ENCODE results near the gene INTS11.
A peak's percentile ranks its signal among the peaks of the same experiment; 100 is the strongest.

The INTS11 gene

DNA sequence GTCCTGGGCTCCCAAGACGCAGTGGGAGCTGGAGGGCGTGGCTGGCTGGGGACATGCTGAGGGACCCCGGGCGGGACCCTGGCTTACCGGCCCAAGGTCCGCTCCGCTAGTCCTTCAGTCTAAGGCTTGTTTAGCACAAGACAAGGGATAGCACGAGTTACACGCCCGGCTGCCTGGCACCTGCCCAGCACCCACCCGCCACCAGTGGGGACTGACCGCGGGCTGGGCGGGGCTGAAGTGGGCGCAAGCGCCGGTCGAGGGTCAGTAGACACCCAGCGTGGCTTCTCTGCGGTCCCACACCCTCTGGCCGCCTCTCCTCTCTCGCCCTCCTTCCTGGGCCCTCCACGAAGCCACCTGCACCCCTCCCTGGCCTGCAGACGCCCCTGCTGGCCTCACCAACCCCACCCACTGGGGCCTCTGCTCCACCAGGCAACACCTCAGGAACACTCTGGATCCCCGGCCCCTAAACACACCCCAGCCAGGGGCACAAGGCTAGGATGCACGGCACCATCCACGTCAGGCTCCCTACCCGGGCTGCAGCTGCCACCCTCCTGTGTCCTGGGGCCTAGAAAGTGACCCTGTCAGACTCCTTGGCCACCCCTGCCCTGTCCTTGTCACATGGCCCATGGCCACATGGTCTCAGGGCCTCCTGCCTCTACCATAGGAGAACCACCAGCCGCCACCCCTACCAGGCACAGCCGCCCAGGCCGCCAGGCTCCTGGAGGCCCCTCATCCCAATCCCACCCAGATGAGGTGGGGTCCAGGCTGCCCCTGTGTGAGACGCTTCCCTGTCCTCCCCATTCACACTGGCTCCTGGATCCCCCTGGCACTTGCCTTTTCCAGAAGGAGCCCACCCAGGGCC lies 12.7 kb upstream of the INTS11 start:
- no peak overlapping the region for H3K4me3 ChIP-seq (ENCODE audit: low read length)
- H3K27ac ChIP-seq (ENCODE audit: low read depth, low read length) = no peak overlapping the region
- H3K36me3 ChIP-seq (ENCODE audit: control insufficient read depth, insufficient read depth, low read length) = peaks cover 20% of the 10 kb centered on the region
- no peaks in the 10 kb centered on the region for H3K27me3 ChIP-seq (ENCODE audit: control insufficient read depth, insufficient read depth, low read length)
- no peaks in the 10 kb centered on the region for H3K4me1 ChIP-seq (ENCODE audit: control insufficient read depth, insufficient read depth, low read length)
- H3K9ac ChIP-seq (ENCODE audit: low read length) = no peak overlapping the region

- H3K27me3 ChIP-seq (ENCODE audit: control insufficient read depth, insufficient read depth, low read length) = no peaks in the 10 kb centered on the region
- no peak overlapping the region for H3K9ac ChIP-seq (ENCODE audit: low read length)
- H3K36me3 ChIP-seq (ENCODE audit: control insufficient read depth, insufficient read depth, low read length) = peaks cover 17% of the 10 kb centered on the region
- H3K4me1 ChIP-seq (ENCODE audit: control insufficient read depth, insufficient read depth, low read length) = no peaks in the 10 kb centered on the region
- no peak overlapping the region for H3K27ac ChIP-seq (ENCODE audit: low read depth, low read length)
- H3K4me3 ChIP-seq (ENCODE audit: low read length) = no peak overlapping the region
Measured at GRCh38 chr1:1336446-1336845, 12.0 kb upstream of the INTS11 start.

DNA sequence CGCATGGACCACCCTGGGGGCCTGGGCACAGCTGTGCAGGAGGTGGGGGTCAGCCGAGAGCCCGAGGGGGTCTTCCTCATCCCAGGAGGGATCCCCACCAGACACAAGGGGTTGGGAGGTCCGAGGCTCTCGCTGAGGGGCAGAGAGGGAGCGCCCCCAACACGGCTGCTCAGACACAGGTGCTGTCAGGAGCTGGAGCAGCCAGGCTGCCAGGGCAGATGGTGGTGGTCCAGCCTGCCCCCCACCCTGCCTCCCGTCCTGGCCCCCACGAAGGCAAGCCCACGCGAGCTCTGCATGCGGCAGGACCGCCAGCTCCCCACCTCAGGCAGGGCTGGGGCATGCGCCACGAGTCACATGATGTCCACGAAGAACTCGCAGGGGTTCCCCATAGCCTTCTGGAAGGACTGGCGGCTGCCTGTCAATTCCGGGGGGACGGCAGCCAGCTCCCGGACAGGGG lies 11.4 kb upstream of the INTS11 start:
- Histone ChIP-seq H3K27me3 (ENCODE audit: control insufficient read depth, insufficient read depth, low read length) (no peaks in the 10 kb centered on the region), H3K4me1 (ENCODE audit: control insufficient read depth, insufficient read depth, low read length) (no peaks in the 10 kb centered on the region), H3K27ac (ENCODE audit: low read depth, low read length) (no peak overlapping the region), H3K36me3 (ENCODE audit: control insufficient read depth, insufficient read depth, low read length) (peaks cover 11% of the 10 kb centered on the region), H3K9ac (ENCODE audit: low read length) (no peak overlapping the region), H3K4me3 (ENCODE audit: low read length) (no peak overlapping the region)

- H3K4me3 ChIP-seq (ENCODE audit: low read length) = no peak overlapping the region
- peaks cover 7% of the 10 kb centered on the region for H3K36me3 ChIP-seq (ENCODE audit: control insufficient read depth, insufficient read depth, low read length)
- H3K27ac ChIP-seq (ENCODE audit: low read depth, low read length) = no peak overlapping the region
- H3K4me1 ChIP-seq (ENCODE audit: control insufficient read depth, insufficient read depth, low read length) = no peaks in the 10 kb centered on the region
- H3K9ac ChIP-seq (ENCODE audit: low read length) = no peak overlapping the region
- H3K27me3 ChIP-seq (ENCODE audit: control insufficient read depth, insufficient read depth, low read length) = no peaks in the 10 kb centered on the region
Measured at GRCh38 chr1:1335283-1335682, 10.8 kb upstream of the INTS11 start.

- no peak overlapping the region for H3K4me3 ChIP-seq (ENCODE audit: low read length)
- H3K27me3 ChIP-seq (ENCODE audit: control insufficient read depth, insufficient read depth, low read length) = no peaks in the 10 kb centered on the region
- no peak overlapping the region for H3K9ac ChIP-seq (ENCODE audit: low read length)
- no peak overlapping the region for H3K27ac ChIP-seq (ENCODE audit: low read depth, low read length)
- H3K4me1 ChIP-seq (ENCODE audit: control insufficient read depth, insufficient read depth, low read length) = no peaks in the 10 kb centered on the region
- H3K36me3 ChIP-seq (ENCODE audit: control insufficient read depth, insufficient read depth, low read length) = peaks cover 7% of the 10 kb centered on the region
Measured at GRCh38 chr1:1334835-1335234, 10.4 kb upstream of the INTS11 start.

DNA sequence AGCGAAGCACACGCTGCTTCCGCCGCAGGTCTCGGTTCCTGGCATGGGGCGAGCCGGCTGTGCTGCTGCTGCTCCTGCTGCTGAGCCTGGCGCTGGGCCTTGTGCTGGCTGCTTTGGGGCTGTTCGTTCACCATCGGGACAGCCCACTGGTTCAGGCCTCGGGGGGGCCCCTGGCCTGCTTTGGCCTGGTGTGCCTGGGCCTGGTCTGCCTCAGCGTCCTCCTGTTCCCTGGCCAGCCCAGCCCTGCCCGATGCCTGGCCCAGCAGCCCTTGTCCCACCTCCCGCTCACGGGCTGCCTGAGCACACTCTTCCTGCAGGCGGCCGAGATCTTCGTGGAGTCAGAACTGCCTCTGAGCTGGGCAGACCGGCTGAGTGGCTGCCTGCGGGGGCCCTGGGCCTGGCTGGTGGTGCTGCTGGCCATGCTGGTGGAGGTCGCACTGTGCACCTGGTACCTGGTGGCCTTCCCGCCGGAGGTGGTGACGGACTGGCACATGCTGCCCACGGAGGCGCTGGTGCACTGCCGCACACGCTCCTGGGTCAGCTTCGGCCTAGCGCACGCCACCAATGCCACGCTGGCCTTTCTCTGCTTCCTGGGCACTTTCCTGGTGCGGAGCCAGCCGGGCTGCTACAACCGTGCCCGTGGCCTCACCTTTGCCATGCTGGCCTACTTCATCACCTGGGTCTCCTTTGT lies 9.2 kb upstream of the INTS11 start:
- Histone ChIP-seq H3K36me3 (ENCODE audit: control insufficient read depth, insufficient read depth, low read length) (peaks cover 4% of the 10 kb centered on the region), H3K27me3 (ENCODE audit: control insufficient read depth, insufficient read depth, low read length) (no peaks in the 10 kb centered on the region), H3K9ac (ENCODE audit: low read length) (no peak overlapping the region), H3K4me3 (ENCODE audit: low read length) (no peak overlapping the region), H3K4me1 (ENCODE audit: control insufficient read depth, insufficient read depth, low read length) (no peaks in the 10 kb centered on the region), H3K27ac (ENCODE audit: low read depth, low read length) (no peak overlapping the region)

GRCh38 chr1:1332774-1333480 lies 8.5 kb upstream of the INTS11 start:
- Histone ChIP-seq H3K27ac (ENCODE audit: low read depth, low read length) (no peak overlapping the region), H3K4me1 (ENCODE audit: control insufficient read depth, insufficient read depth, low read length) (no peaks in the 10 kb centered on the region), H3K4me3 (ENCODE audit: low read length) (no peak overlapping the region), H3K9ac (ENCODE audit: low read length) (no peak overlapping the region), H3K36me3 (ENCODE audit: control insufficient read depth, insufficient read depth, low read length) (no peaks in the 10 kb centered on the region), H3K27me3 (ENCODE audit: control insufficient read depth, insufficient read depth, low read length) (no peaks in the 10 kb centered on the region)

GRCh38 chr1:1332031-1332755 lies 7.7 kb upstream of the INTS11 start:
- Histone ChIP-seq H3K4me1 (ENCODE audit: control insufficient read depth, insufficient read depth, low read length) (no peaks in the 10 kb centered on the region), H3K9ac (ENCODE audit: low read length) (no peak overlapping the region), H3K36me3 (ENCODE audit: control insufficient read depth, insufficient read depth, low read length) (no peaks in the 10 kb centered on the region), H3K27me3 (ENCODE audit: control insufficient read depth, insufficient read depth, low read length) (no peaks in the 10 kb centered on the region), H3K4me3 (ENCODE audit: low read length) (no peak overlapping the region), H3K27ac (ENCODE audit: low read depth, low read length) (no peak overlapping the region)

- Histone ChIP-seq H3K4me1 (ENCODE audit: control insufficient read depth, insufficient read depth, low read length) (no peaks in the 10 kb centered on the region), H3K36me3 (ENCODE audit: control insufficient read depth, insufficient read depth, low read length) (peaks cover 2% of the 10 kb centered on the region), H3K27ac (ENCODE audit: low read depth, low read length) (no peak within 1 kb of the TSS), H3K4me3 (ENCODE audit: low read length) (peak within 1 kb of the TSS; percentile 3), H3K27me3 (ENCODE audit: control insufficient read depth, insufficient read depth, low read length) (no peaks in the 10 kb centered on the region), H3K9ac (ENCODE audit: low read length) (no peak within 1 kb of the TSS)
Measured at GRCh38 chr1:1331068-1331965, 6.9 kb upstream of the INTS11 start, which contains the start of gene TAS1R3. TSS of gene TAS1R3 (plus strand) at chr1:1331280. CDS start at chr1:1331346, 66 bp downstream.

GRCh38 chr1:1330366-1331067 lies 6.1 kb upstream of the INTS11 start:
- Histone ChIP-seq H3K9ac (ENCODE audit: low read length) (no peak overlapping the region), H3K36me3 (ENCODE audit: control insufficient read depth, insufficient read depth, low read length) (peaks cover 2% of the 10 kb centered on the region), H3K4me3 (ENCODE audit: low read length) (no peak overlapping the region), H3K4me1 (ENCODE audit: control insufficient read depth, insufficient read depth, low read length) (peaks cover 3% of the 10 kb centered on the region), H3K27ac (ENCODE audit: low read depth, low read length) (no peak overlapping the region), H3K27me3 (ENCODE audit: control insufficient read depth, insufficient read depth, low read length) (no peaks in the 10 kb centered on the region)

All from rectal smooth muscle tissue (tissue), 1 donor.